K562 (cell line): ENCODE data around the gene SUPT20H. TPM values are rescaled to one million over a fixed set of nuclear protein-coding genes. Genes with fewer than 3 reads are reported as not detected.

Experiments
- ATF1 ChIP-seq, 2 experiments: fragments of 450-650 bp in 1 of 2; IDR thresholded peaks; 2 replicates each; pipeline ENCODE4 v1.6.1; 2016; ENCODE audit warnings: missing compliant biosample characterization in 1 of 2, missing genetic modification characterization in 1 of 2
- BRF2 ChIP-seq: IDR thresholded peaks from 3 replicates; pipeline ENCODE4 v1.6.1; 2011; ENCODE audit warnings: borderline replicate concordance, mild to moderate bottlenecking; ENCODE audit not compliant: insufficient read length, insufficient read depth
- CAMTA2 ChIP-seq: fragments of 250-450 bp; sonication (Bioruptor Pico); conservative IDR thresholded peaks from 2 replicates; pipeline ENCODE4 v1.5.1; 2022
- CREM ChIP-seq: IDR thresholded peaks from 2 replicates; pipeline ENCODE4 v1.6.1; 2014; ENCODE audit warnings: antibody characterized with exemption, low read depth
- ELF2 ChIP-seq: fragments of 250-450 bp; sonication (Bioruptor Pico); IDR thresholded peaks from 2 replicates; pipeline ENCODE4 v1.5.0; 2021; ENCODE audit warnings: mild to moderate bottlenecking
- GMEB1 ChIP-seq: fragments of 250-450 bp; sonication (Bioruptor Pico); IDR thresholded peaks from 2 replicates; pipeline ENCODE4 v1.4.0; 2020; ENCODE audit warnings: mild to moderate bottlenecking
- L3MBTL2 ChIP-seq: fragments of 450-650 bp; IDR thresholded peaks from 2 replicates; pipeline ENCODE4 v1.6.1; 2016; ENCODE audit warnings: mild to moderate bottlenecking, moderate library complexity
- PRDM10 ChIP-seq: fragments of 450-650 bp; IDR thresholded peaks from 2 replicates; pipeline ENCODE4 v1.6.1; 2018; ENCODE audit not compliant: partially characterized antibody
- RHOXF2B ChIP-seq: fragments of 250-450 bp; sonication (Bioruptor Pico); conservative IDR thresholded peaks from 2 replicates; pipeline ENCODE4 v1.5.1; 2021
- SETDB1 ChIP-seq: IDR thresholded peaks from one replicate; pipeline ENCODE4 v1.6.1; 2012; ENCODE audit warnings: low read length, control low read depth, inconsistent platforms
- SMAD3 ChIP-seq: fragments of 450-650 bp; formaldehyde crosslinking; conservative IDR thresholded peaks from 2 replicates; pipeline ENCODE4 v1.4.0; 2020; ENCODE audit warnings: mild to moderate bottlenecking
- SMAD4 ChIP-seq: fragments of 250-450 bp; sonication (Bioruptor Pico); conservative IDR thresholded peaks from 2 replicates; pipeline ENCODE4 v1.8.0; 2021; ENCODE audit warnings: inconsistent platforms, mild to moderate bottlenecking, moderate library complexity
- U2AF1 ChIP-seq: fragments of 200-400 bp; formaldehyde crosslinking; optimal IDR thresholded peaks from 2 replicates; pipeline ENCODE3; 2017; ENCODE audit warnings: mild to moderate bottlenecking, low read depth, low read length, moderate library complexity
- ZNF511 ChIP-seq: sonication (generic); formaldehyde crosslinking; IDR thresholded peaks from 2 replicates; pipeline ENCODE4 v1.8.0; 2022; ENCODE audit warnings: mild to moderate bottlenecking, missing genetic modification reagents
- polyA plus RNA-seq, 8 experiments: library from polyadenylated mRNA; depleted of rRNA in 4 of 8; stranded (reverse) in 5 of 8; unstranded in 3 of 8; fragments of >200 nt; fragmentation: Nextera tagmentation in 2 of 8; fragmentation: Illumina TruSeq in 1 of 8; extraction: Ambion mirVana in 2 of 8; extraction: Trizol in 1 of 8; gene quantifications; 2 replicates each; pipeline versions ENCODE4 v1.2.1 to v1.2.3, GENCODE V29; 2011 to 2014; ENCODE audit warnings: inconsistent platforms in 1 of 8, missing spikeins in 1 of 8
- total RNA-seq, 7 experiments: library from RNA; depleted of rRNA in 6 of 7; stranded (reverse); fragments of >200 nt in 6 of 7; fragmentation: Illumina TruSeq in 2 of 7; extraction: Trizol in 2 of 7; gene quantifications; 2 replicates each; pipeline versions ENCODE4 v1.2.1 to v1.2.3, GENCODE V29; 2011 to 2021; ENCODE audit warnings: low replicate concordance in 1 of 7

SUPT20H gene
- total and polyA plus RNA-seq, 9 of the 15 experiments (the other 6 are each of a cell fraction or from before 2014, with no cell fraction given) = 11.4 to 71.8 (median 31.7) TPM

GRCh38 chr13:37058910-37059847, at the start of gene SUPT20H (continued):
- TF ChIP-seq SMAD4 (CRISPR knock-in tag) (peak; percentile 41; the same call in 1 of the 2 replicates), U2AF1 (peak; percentile 31), SMAD3 (no peak), PRDM10 (no peak), SETDB1 (no peak), BRF2 (no peak), RHOXF2B (no peak), GMEB1 (CRISPR knock-in tag) (peak; percentile 59), ZNF511 (CRISPR knock-in tag) (peak; percentile 64; the same call in 1 of the 2 replicates), L3MBTL2 (0 out of 2 replicates have a peak, but pooled peaks have one; percentile 12), ELF2 (CRISPR knock-in tag) (peak; percentile 55; the same call in 1 of the 2 replicates), CREM (peak; percentile 53; the same call in 1 of the 2 replicates), ATF1 (CRISPR knock-in tag; IDR thresholded peaks at IDR 0.05) (no peak), ATF1 (tag; IDR thresholded peaks at IDR 0.05) (no peak), CAMTA2 (CRISPR knock-in tag) (no peak)
